HepG2 (cell line): Measurements from ENCODE around the gene TSSK6. TPM values are rescaled to one million over a fixed set of nuclear protein-coding genes. Genes with fewer than 3 reads are reported as not detected.

ENCODE experiments used
- ATAC-seq: fragments of 200-7000 bp; cut with Tn5 transposase; 3 replicates; pipeline ENCODE4 v1.9.1; 2020; ENCODE audit warnings: mild to moderate bottlenecking, moderate library complexity
- BruUV-seq: library from RNA; stranded (reverse); fragments of 400-500 nt; replicated peaks from 2 replicates; lab custom pipeline; 2021; lab: Mats Ljungman, UMichigan
- CTCF ChIA-PET: fragments of 300-600 bp; formaldehyde crosslinking; extraction: SDS; loops from one replicate; lab custom pipeline; 2021; ENCODE audit warnings: low total read pairs, inconsistent platforms, low intra/inter-chr PET ratio; lab: Yijun Ruan, JAX
- POLR2A ChIA-PET: fragments of 350-600 bp; sonication (Branson Sonifier 250); formaldehyde crosslinking; loops from one replicate; lab custom pipeline; 2020; ENCODE audit warnings: antibody characterized with exemption, inconsistent platforms; lab: Yijun Ruan, JAX
- DNase-seq: peaks from one replicate; pipeline ENCODE4 v3.0.0-alpha.2; 2015; ENCODE audit warnings: low spot score
- FAIRE-seq: peaks from 3 replicates; lab custom pipeline; 2011; peaks lifted over from hg19 to GRCh38; lab: Jason Lieb, UNC
- H2AFZ ChIP-seq: one replicate; pipeline ENCODE4 v1.6.1; 2011; ENCODE audit warnings: low read length, inconsistent platforms
- H3K27ac ChIP-seq: fragments of 300-600 bp; 3 replicates; pipeline ENCODE4 v1.8.0; 2011; ENCODE audit warnings: mixed run types, mild to moderate bottlenecking, mixed read lengths, low read length, inconsistent platforms; ENCODE audit not compliant: insufficient read depth; ENCODE audit errors: extremely low read length
- H3K27me3 ChIP-seq, 2 experiments: fragments of 200-600 bp in 1 of 2; 2 replicates in 1 of 2; 3 replicates in 1 of 2; pipeline versions ENCODE4 v1.6.0 to v1.8.0; 2011; ENCODE audit warnings: low read length in 2 of 2, mild to moderate bottlenecking in 2 of 2, moderate library complexity in 2 of 2, inconsistent platforms in 1 of 2; ENCODE audit not compliant: insufficient read depth in 2 of 2, control insufficient read depth in 1 of 2
- H3K36me3 ChIP-seq, 2 experiments: fragments of 200-600 bp in 1 of 2; replicated peaks in 1 of 2; 2 replicates in 1 of 2; 3 replicates in 1 of 2; pipeline versions ENCODE4 v1.5.1 to v1.8.0; 2011; ENCODE audit warnings: low read length in 2 of 2, inconsistent platforms in 1 of 2; ENCODE audit not compliant: insufficient read depth in 2 of 2, control insufficient read depth in 1 of 2
- H3K4me1 ChIP-seq: 2 replicates; pipeline ENCODE4 v1.5.1; 2012; ENCODE audit warnings: low read length, inconsistent platforms; ENCODE audit not compliant: insufficient read depth
- H3K4me2 ChIP-seq: 2 replicates; pipeline ENCODE4 v1.6.0; 2011; ENCODE audit warnings: low read depth, low read length, inconsistent platforms
- H3K4me3 ChIP-seq, 3 experiments: fragments of 200-600 bp in 1 of 3; sonication (generic), shearing (Covaris generic) in 1 of 3; replicated peaks in 1 of 3; 2 replicates each; pipeline ENCODE4 v1.5.1; 2011 to 2016; ENCODE audit warnings: low read length in 3 of 3, inconsistent platforms in 2 of 3, low read depth in 2 of 3, mild to moderate bottlenecking in 2 of 3, control low read depth in 1 of 3, mixed read lengths in 1 of 3; ENCODE audit not compliant: insufficient read depth in 1 of 3
- H3K79me2 ChIP-seq: one replicate; pipeline ENCODE4 v1.6.1; 2011; ENCODE audit warnings: low read length, inconsistent platforms; ENCODE audit not compliant: insufficient read depth
- H3K9ac ChIP-seq: 2 replicates; pipeline ENCODE4 v1.6.0; 2011; ENCODE audit warnings: mild to moderate bottlenecking, low read depth, low read length, inconsistent platforms; ENCODE audit not compliant: insufficient read depth
- H3K9me3 ChIP-seq: 2 replicates; pipeline ENCODE4 v1.5.1; 2012; ENCODE audit warnings: mild to moderate bottlenecking, low read length
- H4K20me1 ChIP-seq: 2 replicates; pipeline ENCODE4 v1.6.0; 2011; ENCODE audit warnings: inconsistent platforms, mild to moderate bottlenecking, low read length, moderate library complexity; ENCODE audit not compliant: insufficient read depth
- ATF7 ChIP-seq, 2 experiments: fragments of 450-650 bp in 1 of 2; sonication (generic) in 1 of 2; formaldehyde crosslinking in 1 of 2; IDR thresholded peaks; 2 replicates each; pipeline versions ENCODE4 v1.4.0 to v1.6.1; 2016 to 2020; ENCODE audit warnings: antibody characterized with exemption in 1 of 2, mild to moderate bottlenecking in 1 of 2, missing genetic modification reagents in 1 of 2
- CAMTA2 ChIP-seq: sonication (generic); formaldehyde crosslinking; IDR thresholded peaks from 2 replicates; pipeline ENCODE4 v1.4.0; 2020; ENCODE audit warnings: mild to moderate bottlenecking, missing genetic modification reagents, borderline replicate concordance
- CREB1 ChIP-seq, 2 experiments: fragments of 450-650 bp in 1 of 2; IDR thresholded peaks; 2 replicates each; pipeline ENCODE4 v1.6.1; 2016 to 2017; ENCODE audit warnings: control low read depth in 1 of 2, mild to moderate bottlenecking in 1 of 2, missing compliant biosample characterization in 1 of 2, missing genetic modification characterization in 1 of 2
- ELF1 ChIP-seq: sonication (generic); formaldehyde crosslinking; IDR thresholded peaks from 2 replicates; pipeline ENCODE4 v1.4.0; 2020; ENCODE audit warnings: missing genetic modification reagents
- GABPB1 ChIP-seq: IDR thresholded peaks from 2 replicates; pipeline ENCODE4 v1.6.1; 2016; ENCODE audit warnings: mild to moderate bottlenecking, missing genetic modification reagents, moderate library complexity, missing compliant biosample characterization
- IRF1 ChIP-seq: sonication (generic); formaldehyde crosslinking; IDR thresholded peaks from 2 replicates; pipeline ENCODE4 v1.4.0; 2020; ENCODE audit warnings: low read depth, mild to moderate bottlenecking, missing genetic modification reagents
- MXD1 ChIP-seq: sonication (generic); formaldehyde crosslinking; IDR thresholded peaks from 2 replicates; pipeline ENCODE4 v1.4.0; 2020; ENCODE audit warnings: mild to moderate bottlenecking, missing genetic modification reagents
- RAD51 ChIP-seq: fragments of 450-650 bp; IDR thresholded peaks from 2 replicates; pipeline ENCODE4 v1.6.1; 2016; ENCODE audit warnings: borderline replicate concordance
- TBX2 ChIP-seq: sonication (generic); formaldehyde crosslinking; IDR thresholded peaks from 2 replicates; pipeline ENCODE4 v1.5.0; 2020; ENCODE audit warnings: missing genetic modification reagents, mild to moderate bottlenecking, borderline replicate concordance
- USF2 ChIP-seq, 2 experiments: sonication (generic) in 1 of 2; formaldehyde crosslinking in 1 of 2; IDR thresholded peaks; 2 replicates each; pipeline versions ENCODE4 v1.5.1 to v1.6.1; 2011 to 2020; ENCODE audit warnings: borderline replicate concordance in 1 of 2, low read depth in 1 of 2, low read length in 1 of 2, mild to moderate bottlenecking in 1 of 2, missing genetic modification reagents in 1 of 2, moderate library complexity in 1 of 2
- YY1 ChIP-seq: IDR thresholded peaks from 2 replicates; pipeline ENCODE4 v1.6.1; 2011; ENCODE audit warnings: low read length, low read depth, moderate library complexity, mild to moderate bottlenecking; ENCODE audit not compliant: insufficient read depth, insufficient replicate concordance
- ZNF335 ChIP-seq: sonication (generic); formaldehyde crosslinking; IDR thresholded peaks from 2 replicates; pipeline ENCODE4 v1.4.0; 2020; ENCODE audit warnings: missing genetic modification reagents
- ZNF343 ChIP-seq: sonication (generic); formaldehyde crosslinking; IDR thresholded peaks from 2 replicates; pipeline ENCODE4 v1.4.0; 2020; ENCODE audit warnings: mild to moderate bottlenecking, missing genetic modification reagents
- WGBS: methylation state at CpG from one replicate; pipeline ENCODE4 v1.1.6; 2017; ENCODE audit warnings: low lambda C conversion rate; 5-methylcytosine and 5-hydroxymethylcytosine counted together
- in situ Hi-C: cut with HindIII; loops from 2 replicates; pipeline ENCODE4 v1.10.0; 2017; ENCODE audit warnings: low pct_unique_long_range_greater_than_20kb; ENCODE audit not compliant: extremely low pct_ligation_motif_present
- intact Hi-C: fragments of 100-400 bp; cut with micrococcal nuclease; formaldehyde crosslinking; loops from one replicate; pipeline ENCODE4 v1.10.0; 2022; ENCODE audit not compliant: unreplicated experiment
- polyA plus RNA-seq, 8 experiments: library from polyadenylated mRNA; depleted of rRNA in 3 of 8; stranded (reverse) in 7 of 8; unstranded in 1 of 8; fragments of >200 nt; fragmentation: Illumina TruSeq in 4 of 8; extraction: Trizol in 4 of 8; gene quantifications; 2 replicates each; pipeline versions ENCODE4 v1.2.1 to v1.2.3, GENCODE V29; 2011 to 2016; ENCODE audit warnings: low read depth in 4 of 8, missing spikeins in 1 of 8, mixed read lengths in 1 of 8; ENCODE audit not compliant: insufficient read depth in 1 of 8
- total RNA-seq, 5 experiments: library from RNA; depleted of rRNA; stranded (reverse); fragments of >200 nt; fragmentation: Illumina TruSeq; extraction: Trizol; gene quantifications; 2 replicates each; pipeline ENCODE4 v1.2.3, GENCODE V29; 2016; ENCODE audit warnings: low read depth in 1 of 5
- TF ChIP-seq, protein P1 (sequence below): IDR thresholded peaks from 2 replicates; pipeline ENCODE4 v1.6.1; 2016

The TSSK6 gene
- total and polyA plus RNA-seq, 2 of the 13 experiments (the other 11 are each of a cell fraction or from before 2014, with no cell fraction given), result 0.71 to 1.2 TPM

DNA sequence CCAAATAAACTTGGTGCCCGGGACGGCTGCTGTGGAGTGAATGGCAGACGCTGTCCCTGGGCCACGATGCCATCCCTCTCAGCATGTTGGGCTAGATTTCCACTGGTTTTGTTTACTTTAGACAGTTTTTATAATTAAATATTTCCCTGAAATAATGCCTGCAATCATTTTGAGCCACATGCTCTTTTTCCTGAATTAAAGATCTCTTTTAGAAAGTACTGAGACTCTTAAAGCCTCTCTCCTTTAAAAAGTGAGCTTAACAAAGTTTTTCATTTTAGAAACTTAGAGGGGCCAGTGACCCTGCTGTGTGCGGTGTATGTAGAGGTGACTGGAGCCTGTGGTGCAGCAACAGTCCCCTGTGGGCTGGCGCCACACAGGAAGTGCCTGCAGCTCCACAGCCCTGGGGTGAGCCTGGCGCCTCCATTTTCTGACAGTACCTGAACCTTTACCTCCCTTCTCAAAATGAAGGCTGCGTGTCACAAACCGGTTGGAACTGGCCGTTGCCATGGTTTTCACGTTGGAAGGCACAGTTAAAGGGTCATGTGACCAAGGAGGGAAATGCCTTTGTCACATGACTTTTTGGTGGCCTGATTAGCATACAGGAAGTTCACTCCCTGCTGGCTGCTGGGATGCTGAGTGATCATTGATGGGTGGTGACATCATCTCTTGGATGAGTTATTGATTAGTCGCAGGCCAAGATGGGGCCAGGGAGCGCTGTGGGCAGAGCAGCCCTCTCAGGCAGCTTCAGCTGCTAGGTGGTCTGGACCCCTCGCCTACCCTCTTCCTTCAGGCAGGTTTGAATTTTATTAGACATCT is 26.3 kb downstream of the TSSK6 start:
- ATAC-seq, result peak; percentile 25
- in situ Hi-C loops, result no loop called here
- no peak overlapping the region for H3K9ac ChIP-seq
- FAIRE-seq, result no peak
- WGBS, result 87% methylated on average over 14 of the region's 14 CpGs
- H3K4me1 ChIP-seq, result peaks cover 47% of the 10 kb centered on the region
- POLR2A ChIA-PET, result interaction anchor here (2.9 kb wide), 1 partner anchor 124 kb away, joined by 19 read pairs; no protein-coding TSS in a partner anchor
- no peaks in the 10 kb centered on the region; a peak in 1 of 5 replicates for H3K27me3 ChIP-seq
- peaks cover 6% of the 10 kb centered on the region for H3K79me2 ChIP-seq
- intact Hi-C loops, result loop anchor here (5.0 kb wide), 1 partner anchor 82 kb away; the partner anchor contains the start of gene GATAD2A
- H3K36me3 ChIP-seq, result peaks cover 18 to 34% of the 10 kb centered on the region in 2 experiments; a peak in 4 of 5 replicates
- BruUV-seq, result no TSS peak
- peak; percentile 60 for DNase-seq
- no peak overlapping the region for H2AFZ ChIP-seq
- H4K20me1 ChIP-seq, result peaks cover 3% of the 10 kb centered on the region; the same call in 1 of the 2 replicates
- H3K27ac ChIP-seq, result peak overlapping the region; percentile 16
- no peak overlapping the region for H3K4me2 ChIP-seq
- no peak overlapping the region for H3K4me3 ChIP-seq
- CTCF ChIA-PET, result interaction anchor here (2.4 kb wide), 1 partner anchor 122 kb away, joined by 33 read pairs; no protein-coding TSS in a partner anchor
- H3K9me3 ChIP-seq, result no peaks in the 10 kb centered on the region
- TF ChIP-seq ZNF343 (CRISPR knock-in tag) (no peak), CREB1 (IDR thresholded peaks at IDR 0.05) (peak; percentile 36; the same call in 1 of the 2 replicates), CREB1 (CRISPR knock-in tag; IDR thresholded peaks at IDR 0.05) (no peak), ELF1 (CRISPR knock-in tag) (0 out of 2 replicates have a peak, but pooled peaks have one; percentile 21), YY1 (peak; percentile 64), USF2 (IDR thresholded peaks at IDR 0.05; ENCODE audit: low read depth, low read length) (peak; percentile 93), USF2 (CRISPR knock-in tag; IDR thresholded peaks at IDR 0.05; ENCODE audit: borderline replicate concordance) (peak; percentile 66; the same call in 1 of the 2 replicates), ATF7 (IDR thresholded peaks at IDR 0.05) (peak; percentile 79), ATF7 (CRISPR knock-in tag; IDR thresholded peaks at IDR 0.05) (no peak), MXD1 (0 out of 2 replicates have a peak, but pooled peaks have one; percentile 34), IRF1 (CRISPR knock-in tag) (no peak), GABPB1 (peak; percentile 40), CAMTA2 (CRISPR knock-in tag) (peak; percentile 38; the same call in 1 of the 2 replicates), ZNF335 (CRISPR knock-in tag) (0 out of 2 replicates have a peak, but pooled peaks have one; percentile 12), RAD51 (peak; percentile 88), TBX2 (no peak)
- TF ChIP-seq, protein P1, sequence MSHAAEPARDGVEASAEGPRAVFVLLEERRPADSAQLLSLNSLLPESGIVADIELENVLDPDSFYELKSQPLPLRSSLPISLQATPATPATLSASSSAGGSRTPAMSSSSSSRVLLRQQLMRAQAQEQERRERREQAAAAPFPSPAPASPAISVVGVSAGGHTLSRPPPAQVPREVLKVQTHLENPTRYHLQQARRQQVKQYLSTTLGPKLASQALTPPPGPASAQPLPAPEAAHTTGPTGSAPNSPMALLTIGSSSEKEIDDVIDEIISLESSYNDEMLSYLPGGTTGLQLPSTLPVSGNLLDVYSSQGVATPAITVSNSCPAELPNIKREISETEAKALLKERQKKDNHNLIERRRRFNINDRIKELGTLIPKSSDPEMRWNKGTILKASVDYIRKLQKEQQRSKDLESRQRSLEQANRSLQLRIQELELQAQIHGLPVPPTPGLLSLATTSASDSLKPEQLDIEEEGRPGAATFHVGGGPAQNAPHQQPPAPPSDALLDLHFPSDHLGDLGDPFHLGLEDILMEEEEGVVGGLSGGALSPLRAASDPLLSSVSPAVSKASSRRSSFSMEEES, result 0 out of 2 replicates have a peak, but pooled peaks have one; percentile 29
